Keratinocyte (primary cell): Measurements from ENCODE around the gene CHI3L1. TPM values are rescaled to one million over a fixed set of nuclear protein-coding genes. Genes with fewer than 3 reads are reported as not detected.

Experiments
- DNase-seq: peaks from one replicate; pipeline ENCODE4 v3.0.0-alpha.2; 2011; ENCODE audit warnings: low read depth, missing footprints, low spot score
- FAIRE-seq: peaks from 2 replicates; lab custom pipeline; 2011; peaks lifted over from hg19 to GRCh38; lab: Jason Lieb, UNC
- H2AFZ ChIP-seq: 2 replicates; pipeline ENCODE4 v1.6.0; 2012; ENCODE audit warnings: low read length, control low read depth, inconsistent platforms; ENCODE audit not compliant: control insufficient read depth
- H3K27ac ChIP-seq: 2 replicates; pipeline ENCODE4 v1.5.1; 2011; ENCODE audit warnings: low read length; ENCODE audit not compliant: control insufficient read depth, insufficient read depth
- H3K27me3 ChIP-seq: 3 replicates; pipeline ENCODE4 v1.6.0; 2011; ENCODE audit warnings: low read length; ENCODE audit not compliant: control insufficient read depth, insufficient read depth; ENCODE audit errors: extremely low read depth
- H3K36me3 ChIP-seq, 2 experiments: 2 replicates in 1 of 2; 3 replicates in 1 of 2; pipeline ENCODE4 v1.5.1; 2011; ENCODE audit warnings: low read length in 2 of 2, mild to moderate bottlenecking in 1 of 2; ENCODE audit not compliant: control insufficient read depth in 2 of 2, insufficient read depth in 2 of 2; ENCODE audit errors: extremely low read depth in 1 of 2
- H3K4me1 ChIP-seq: 3 replicates; pipeline ENCODE4 v1.5.1; 2011; ENCODE audit warnings: low read length; ENCODE audit not compliant: control insufficient read depth, insufficient read depth; ENCODE audit errors: extremely low read depth
- H3K4me2 ChIP-seq: 3 replicates; pipeline ENCODE4 v1.6.0; 2011; ENCODE audit warnings: low read depth, low read length; ENCODE audit not compliant: control insufficient read depth, insufficient read depth; ENCODE audit errors: extremely low read depth
- H3K4me3 ChIP-seq, 3 experiments: fragments of 200-600 bp in 1 of 3; sonication (generic) in 1 of 3; 2 replicates in 2 of 3; 3 replicates in 1 of 3; pipeline ENCODE4 v1.5.1; 2011 to 2016; ENCODE audit warnings: low read length in 3 of 3, mild to moderate bottlenecking in 3 of 3, control low read depth in 2 of 3, inconsistent platforms in 1 of 3, low read depth in 1 of 3, mixed read lengths in 1 of 3, mixed run types in 1 of 3, moderate library complexity in 1 of 3; ENCODE audit not compliant: control insufficient read depth in 2 of 3, insufficient read depth in 2 of 3; ENCODE audit errors: extremely low read depth in 1 of 3
- H3K79me2 ChIP-seq: 2 replicates; pipeline ENCODE4 v1.6.0; 2012; ENCODE audit warnings: low read length; ENCODE audit not compliant: control insufficient read depth, insufficient read depth
- H3K9ac ChIP-seq: 3 replicates; pipeline ENCODE4 v1.6.0; 2011; ENCODE audit warnings: low read length; ENCODE audit not compliant: control insufficient read depth, insufficient read depth; ENCODE audit errors: extremely low read depth
- H3K9me1 ChIP-seq: 3 replicates; pipeline ENCODE4 v1.6.0; 2011; ENCODE audit warnings: low read length; ENCODE audit not compliant: control insufficient read depth, insufficient read depth; ENCODE audit errors: extremely low read depth
- H3K9me3 ChIP-seq: 2 replicates; pipeline ENCODE4 v1.5.1; 2012; ENCODE audit warnings: low read depth, low read length; ENCODE audit not compliant: control insufficient read depth
- H4K20me1 ChIP-seq: 3 replicates; pipeline ENCODE4 v1.6.0; 2011; ENCODE audit warnings: low read length; ENCODE audit not compliant: control insufficient read depth, insufficient read depth; ENCODE audit errors: extremely low read depth
- CTCF ChIP-seq, 3 experiments: IDR thresholded peaks in 1 of 3; conservative IDR thresholded peaks in 1 of 3; optimal IDR thresholded peaks in 1 of 3; 2 replicates in 2 of 3; 3 replicates in 1 of 3; pipeline versions ENCODE3 to v1.5.1; 2011; ENCODE audit warnings: low read length in 3 of 3, mild to moderate bottlenecking in 3 of 3, moderate library complexity in 2 of 3, control low read depth in 1 of 3, inconsistent platforms in 1 of 3; ENCODE audit not compliant: insufficient read depth in 2 of 3; ENCODE audit errors: extremely low read depth in 1 of 3
- EZH2 ChIP-seq: IDR thresholded peaks from one replicate; pipeline ENCODE4 v1.6.1; 2012; ENCODE audit warnings: inconsistent platforms, mild to moderate bottlenecking, low read length, moderate library complexity
- dilution Hi-C: fragments of 300-500 bp; cut with MboI; formaldehyde crosslinking; loops from one replicate; pipeline ENCODE4 v1.7.0; 2020; ENCODE audit warnings: low sequenced_read_pairs; ENCODE audit not compliant: extremely low pct_ligation_motif_present
- polyA plus RNA-seq, 5 experiments: library from polyadenylated mRNA; depleted of rRNA in 3 of 5; stranded (reverse) in 3 of 5; stranded (forward) in 1 of 5; unstranded in 1 of 5; fragments of >200 nt; gene quantifications; 1 replicate in 1 of 5; 2 replicates in 3 of 5; 3 replicates in 1 of 5; pipeline versions ENCODE4 v1.2.1 to v1.2.3, GENCODE V29; 2011 to 2012; ENCODE audit warnings: missing spikeins in 2 of 5, low read depth in 1 of 5, low replicate concordance in 1 of 5

Gene CHI3L1
- polyA plus RNA-seq, 1 donor (not counting 4 experiments of a cell fraction or from before 2014, with no cell fraction given), result 0.20 TPM

- no peak for DNase-seq
- no peaks in the 10 kb centered on the region for H3K9me3 ChIP-seq
- H3K27me3 ChIP-seq, result peaks cover 6% of the 10 kb centered on the region
- H3K4me2 ChIP-seq, result no peak overlapping the region
- TF ChIP-seq EZH2 (no peak), CTCF (optimal IDR thresholded peaks at IDR 0.05 in 1 of 3, IDR thresholded peaks at IDR 0.05 in 1 of 3, conservative IDR thresholded peaks at IDR 0.05 in 1 of 3; ENCODE audit: extremely low read depth in 1 of 3, insufficient read depth in 2 of 3, low read length in 3 of 3) (no peak)
- H3K4me3 ChIP-seq, result no peak overlapping the region
- H3K27ac ChIP-seq, result no peak overlapping the region
- no peak for FAIRE-seq
- H4K20me1 ChIP-seq, result no peaks in the 10 kb centered on the region
- dilution Hi-C loops, result no loop called here
- no peaks in the 10 kb centered on the region for H3K4me1 ChIP-seq
- no peak overlapping the region for H3K9ac ChIP-seq
- H3K79me2 ChIP-seq, result no peaks in the 10 kb centered on the region
- H2AFZ ChIP-seq, result no peak overlapping the region
- no peaks in the 10 kb centered on the region for H3K9me1 ChIP-seq
- no peaks in the 10 kb centered on the region for H3K36me3 ChIP-seq
Observed at GRCh38 chr1:203178821-203179666, 7.5 kb downstream of the CHI3L1 start.

- Histone ChIP-seq H3K9me1 (no peaks in the 10 kb centered on the region), H3K9ac (no peak overlapping the region), H3K4me2 (no peak overlapping the region), H3K4me1 (no peaks in the 10 kb centered on the region), H3K9me3 (no peaks in the 10 kb centered on the region), H3K27ac (no peak overlapping the region), H3K27me3 (peaks cover 6% of the 10 kb centered on the region), H3K4me3 (no peak overlapping the region), H3K36me3 (no peaks in the 10 kb centered on the region), H2AFZ (no peak overlapping the region), H4K20me1 (no peaks in the 10 kb centered on the region), H3K79me2 (no peaks in the 10 kb centered on the region)
- FAIRE-seq (no peak), DNase-seq (no peak)
- dilution Hi-C loops, result no loop called here
- TF ChIP-seq EZH2 (no peak), CTCF (optimal IDR thresholded peaks at IDR 0.05 in 1 of 3, IDR thresholded peaks at IDR 0.05 in 1 of 3, conservative IDR thresholded peaks at IDR 0.05 in 1 of 3; ENCODE audit: extremely low read depth in 1 of 3, insufficient read depth in 2 of 3, low read length in 3 of 3) (no peak)
Observed at GRCh38 chr1:203178083-203178482, 8.4 kb downstream of the CHI3L1 start.
